Subcutaneous adipose tissue (tissue), 4 donors: ENCODE measurements around the gene DDO. TPM values are rescaled to one million over a fixed set of nuclear protein-coding genes. Genes with fewer than 3 reads are reported as not detected.

Experiments used
- total RNA-seq, 4 donors: library from RNA; depleted of rRNA; stranded (reverse); fragments of >200 nt; gene quantifications; one replicate each; pipeline ENCODE4 v1.1.0, GENCODE V29; 2016
- TF ChIP-seq, protein P1 (sequence below): fragments of 450-650 bp; IDR thresholded peaks from one replicate; pipeline ENCODE4 v1.5.1; 2016; ENCODE audit warnings: low read depth, mild to moderate bottlenecking, control low read depth, antibody characterized with exemption, moderate library complexity

DDO gene
- total RNA-seq, 4 donors from 2014 or later, result 1.3 to 5.6 (median 2.2) TPM

DNA sequence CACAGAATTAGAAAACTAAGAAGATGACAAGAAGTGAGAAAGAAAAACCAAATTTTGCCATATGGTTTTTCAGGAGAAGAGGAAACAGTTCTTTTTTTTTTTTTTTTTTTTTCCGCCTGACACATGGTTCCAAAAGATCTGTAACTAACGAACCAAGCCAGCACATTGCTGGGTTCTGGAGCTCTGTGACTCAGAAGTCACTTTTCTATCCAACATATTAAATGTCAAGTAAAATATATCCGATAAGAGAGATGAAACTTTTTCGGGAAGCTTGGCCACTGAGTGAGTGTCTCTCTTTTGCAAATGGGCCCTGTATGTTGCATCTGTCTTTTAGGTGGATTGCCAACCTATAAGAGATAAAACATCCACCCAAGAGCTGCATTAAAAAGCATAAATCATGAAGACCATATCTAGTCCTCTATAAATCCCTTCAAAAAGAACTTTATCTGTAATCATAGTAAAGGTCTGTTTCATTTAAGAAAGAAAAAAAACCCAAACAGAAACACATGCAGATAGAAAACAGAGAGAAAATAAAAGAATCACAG is 61.8 kb downstream of the DDO start:
- TF ChIP-seq, protein P1, sequence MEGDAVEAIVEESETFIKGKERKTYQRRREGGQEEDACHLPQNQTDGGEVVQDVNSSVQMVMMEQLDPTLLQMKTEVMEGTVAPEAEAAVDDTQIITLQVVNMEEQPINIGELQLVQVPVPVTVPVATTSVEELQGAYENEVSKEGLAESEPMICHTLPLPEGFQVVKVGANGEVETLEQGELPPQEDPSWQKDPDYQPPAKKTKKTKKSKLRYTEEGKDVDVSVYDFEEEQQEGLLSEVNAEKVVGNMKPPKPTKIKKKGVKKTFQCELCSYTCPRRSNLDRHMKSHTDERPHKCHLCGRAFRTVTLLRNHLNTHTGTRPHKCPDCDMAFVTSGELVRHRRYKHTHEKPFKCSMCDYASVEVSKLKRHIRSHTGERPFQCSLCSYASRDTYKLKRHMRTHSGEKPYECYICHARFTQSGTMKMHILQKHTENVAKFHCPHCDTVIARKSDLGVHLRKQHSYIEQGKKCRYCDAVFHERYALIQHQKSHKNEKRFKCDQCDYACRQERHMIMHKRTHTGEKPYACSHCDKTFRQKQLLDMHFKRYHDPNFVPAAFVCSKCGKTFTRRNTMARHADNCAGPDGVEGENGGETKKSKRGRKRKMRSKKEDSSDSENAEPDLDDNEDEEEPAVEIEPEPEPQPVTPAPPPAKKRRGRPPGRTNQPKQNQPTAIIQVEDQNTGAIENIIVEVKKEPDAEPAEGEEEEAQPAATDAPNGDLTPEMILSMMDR, result no peak

DNA sequence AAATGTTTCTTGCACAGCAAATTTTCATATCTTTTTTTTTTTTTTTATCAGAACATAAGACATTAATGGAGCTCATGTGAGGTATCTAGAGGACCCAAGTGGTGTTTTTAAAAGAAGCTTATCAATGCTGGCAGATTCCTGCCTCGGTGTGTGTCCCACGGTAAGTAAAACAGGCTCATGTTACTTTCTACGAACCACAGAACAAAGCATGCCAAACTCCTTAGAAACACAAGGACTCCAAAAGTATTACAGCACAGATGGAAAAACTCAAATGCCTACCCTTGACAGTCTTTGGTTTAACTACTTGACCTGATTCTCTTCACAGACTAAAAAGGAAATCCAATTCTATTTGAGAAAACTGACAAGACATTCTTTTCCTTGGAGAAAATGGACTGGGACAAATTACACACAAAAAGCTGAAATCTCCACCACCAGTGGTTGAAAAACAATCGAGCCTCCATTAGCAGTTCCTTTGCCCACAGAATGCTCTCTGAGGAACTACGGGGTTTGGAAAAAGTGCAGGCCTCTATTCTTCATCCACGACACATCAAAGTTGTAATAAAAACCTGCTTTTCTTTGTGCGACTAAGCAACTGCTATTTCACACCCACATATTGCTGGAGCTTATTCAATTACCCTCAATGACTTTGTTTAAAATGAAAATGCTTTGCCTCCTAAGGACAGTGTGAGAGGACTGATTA is 62.7 kb downstream of the DDO start:
- TF ChIP-seq, protein P1, result no peak

DNA sequence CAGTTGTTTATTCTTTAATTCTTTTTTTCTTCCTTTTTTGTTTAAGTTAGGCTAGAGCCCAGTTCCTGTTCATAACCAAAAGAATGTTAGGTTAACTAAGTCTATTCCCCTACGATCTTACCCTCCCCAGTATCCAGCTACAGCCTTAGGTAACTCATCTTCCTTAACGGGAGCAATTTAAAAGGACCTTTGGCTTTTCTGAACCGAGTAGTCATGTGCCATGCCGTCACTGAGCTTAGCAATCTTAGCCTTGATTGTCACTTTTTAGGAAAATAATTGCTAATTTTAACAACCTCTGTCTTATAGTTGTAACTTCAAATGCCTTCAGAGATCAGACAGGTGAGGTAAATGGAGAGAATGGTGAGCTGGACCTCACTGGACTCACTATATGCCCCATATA is 63.4 kb downstream of the DDO start:
- TF ChIP-seq, protein P1, result no peak

DNA sequence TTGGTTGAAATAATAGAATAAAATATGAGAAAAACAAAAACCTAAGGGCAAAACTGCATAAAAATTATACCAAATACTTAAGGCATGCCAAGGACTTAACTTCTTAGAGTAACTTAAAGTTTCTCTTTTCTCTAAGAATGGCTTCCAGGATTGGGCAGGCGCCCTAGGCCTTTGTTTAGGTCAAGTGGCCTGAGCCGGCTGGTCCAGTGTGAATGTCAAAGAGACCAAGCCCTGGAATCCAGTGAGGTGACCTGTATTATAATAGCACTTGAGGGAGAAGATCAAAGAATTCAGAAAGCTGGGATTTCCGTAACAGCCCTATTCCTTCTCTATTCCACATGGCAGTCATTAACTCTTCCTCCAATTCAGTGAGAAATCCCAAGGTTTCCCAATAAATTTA is 63.8 kb downstream of the DDO start:
- TF ChIP-seq, protein P1, result no peak

DNA sequence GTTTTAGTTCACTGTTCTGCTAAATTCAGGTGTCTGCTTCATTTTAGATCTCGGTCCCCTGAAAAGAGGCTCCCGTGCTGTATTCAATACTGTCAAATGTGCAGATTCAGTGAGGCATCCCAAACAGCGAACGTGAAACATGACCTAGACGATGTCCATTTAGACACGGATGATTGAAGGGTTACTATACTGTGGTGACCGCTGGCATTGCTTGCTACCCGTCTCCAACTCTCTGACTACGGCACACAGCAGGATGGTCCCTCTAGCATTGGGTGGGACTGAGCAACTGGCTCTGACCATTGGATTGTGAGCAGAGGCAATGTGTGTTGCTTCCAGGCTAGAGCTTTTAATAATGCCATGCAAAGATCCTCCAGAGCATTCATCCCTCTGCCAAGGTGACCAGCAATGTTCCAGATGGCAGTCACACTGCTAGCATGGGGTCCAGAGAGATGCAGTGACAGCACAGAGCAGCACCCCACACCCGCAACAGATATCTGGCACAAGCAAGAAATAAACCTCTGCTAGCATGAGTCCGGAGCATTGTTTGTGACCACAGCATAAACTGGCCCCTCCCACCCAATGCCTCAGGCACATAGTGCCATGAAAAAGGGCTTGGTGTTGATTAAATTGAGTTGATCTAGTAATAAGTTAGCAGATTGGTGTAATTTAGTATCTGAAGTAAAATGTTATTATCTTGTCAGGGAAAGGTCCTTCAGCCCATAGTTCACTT is 66.2 kb downstream of the DDO start:
- TF ChIP-seq, protein P1, result no peak

DNA sequence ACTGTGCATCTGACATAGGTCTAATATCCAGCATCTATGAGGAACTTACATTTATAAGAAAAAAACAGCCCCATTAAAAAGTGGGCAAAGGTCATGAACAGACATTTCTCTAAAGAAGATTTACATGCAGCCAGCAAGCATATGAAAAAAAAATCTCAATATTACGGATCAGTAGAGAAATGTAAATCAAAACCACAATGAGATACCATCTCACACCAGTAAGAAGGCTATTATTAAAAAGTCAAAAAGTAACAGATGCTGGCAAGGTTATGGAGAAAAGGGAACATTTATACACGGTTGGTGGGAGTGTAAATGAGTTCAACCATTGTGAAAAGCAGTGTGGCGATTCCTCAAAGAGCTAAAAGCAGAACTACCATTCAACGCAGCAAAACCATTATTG is 70.3 kb downstream of the DDO start:
- TF ChIP-seq, protein P1, result no peak

DNA sequence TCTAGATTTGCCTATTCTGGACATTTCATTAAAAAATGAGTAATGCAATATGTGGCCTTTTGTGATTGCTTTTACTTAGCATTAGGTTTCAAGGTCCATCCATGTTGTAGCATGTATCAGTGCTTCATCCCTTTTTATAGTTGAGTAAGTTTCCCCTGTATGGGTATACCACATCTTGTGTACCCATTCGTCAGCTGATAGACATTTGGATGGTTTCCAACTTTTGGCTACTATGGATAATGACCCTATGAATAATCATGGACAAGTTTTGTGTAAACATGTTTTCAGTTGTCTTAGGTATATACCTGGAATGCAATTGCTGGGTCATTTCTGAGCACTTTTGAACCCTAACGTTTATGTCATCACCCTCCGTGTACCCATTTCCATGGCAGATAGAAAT is 72.6 kb downstream of the DDO start:
- TF ChIP-seq, protein P1, result no peak
